NCI-H1436 treated with DMSO at 0.1 percent for 48 hours (cell line): ENCODE results near the gene RIN3.

ENCODE experiments used
- DNase-seq: peaks from one replicate; lab custom pipeline; 2025; lab: John Stamatoyannopoulos, UW

Gene RIN3

DNA sequence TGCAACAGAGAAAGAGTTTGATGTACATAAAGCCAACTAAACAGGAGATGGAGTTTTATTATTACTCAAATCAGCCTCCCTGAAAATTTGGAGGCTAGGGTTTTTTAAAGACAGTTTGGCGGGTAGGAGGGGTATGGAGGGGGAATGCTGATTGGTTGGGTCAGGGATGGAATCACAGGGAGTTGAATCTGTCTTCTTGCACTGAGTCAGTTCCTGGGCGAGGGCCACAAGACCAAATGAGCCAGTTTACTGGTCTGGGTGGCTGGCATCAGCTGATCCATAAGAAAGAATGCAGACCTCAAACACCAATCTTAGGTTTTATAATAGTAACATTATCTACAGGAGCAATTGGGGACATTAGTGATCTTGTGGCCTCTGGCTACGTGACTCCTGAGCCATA, 64.9 kb downstream of the RIN3 start:
- no peak for DNase-seq

GRCh38 chr14:92579244-92579936, 65.8 kb downstream of the RIN3 start:
- no peak for DNase-seq

DNA sequence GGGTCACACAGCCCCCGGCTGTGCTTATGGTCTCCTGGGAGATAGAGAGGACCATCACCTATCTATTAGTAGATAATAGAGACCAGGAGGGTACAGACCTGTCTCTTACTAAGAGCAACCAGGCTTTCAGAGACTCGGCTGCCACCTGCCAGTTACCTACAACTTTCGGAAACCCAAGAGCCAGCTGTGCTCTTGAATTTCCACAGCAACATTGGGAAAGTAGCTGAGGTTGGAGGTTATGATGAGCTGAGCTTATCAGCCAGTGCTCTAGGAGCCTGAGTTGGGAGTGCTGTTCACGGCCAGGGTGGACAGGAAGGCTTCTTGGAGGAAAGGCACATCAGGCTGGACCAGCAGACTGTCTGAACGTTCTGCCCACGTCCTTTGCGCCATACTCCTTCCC, 67.6 kb downstream of the RIN3 start:
- no peak for DNase-seq

- no peak for DNase-seq
Observed at GRCh38 chr14:92581966-92582566, 68.5 kb downstream of the RIN3 start.

DNA sequence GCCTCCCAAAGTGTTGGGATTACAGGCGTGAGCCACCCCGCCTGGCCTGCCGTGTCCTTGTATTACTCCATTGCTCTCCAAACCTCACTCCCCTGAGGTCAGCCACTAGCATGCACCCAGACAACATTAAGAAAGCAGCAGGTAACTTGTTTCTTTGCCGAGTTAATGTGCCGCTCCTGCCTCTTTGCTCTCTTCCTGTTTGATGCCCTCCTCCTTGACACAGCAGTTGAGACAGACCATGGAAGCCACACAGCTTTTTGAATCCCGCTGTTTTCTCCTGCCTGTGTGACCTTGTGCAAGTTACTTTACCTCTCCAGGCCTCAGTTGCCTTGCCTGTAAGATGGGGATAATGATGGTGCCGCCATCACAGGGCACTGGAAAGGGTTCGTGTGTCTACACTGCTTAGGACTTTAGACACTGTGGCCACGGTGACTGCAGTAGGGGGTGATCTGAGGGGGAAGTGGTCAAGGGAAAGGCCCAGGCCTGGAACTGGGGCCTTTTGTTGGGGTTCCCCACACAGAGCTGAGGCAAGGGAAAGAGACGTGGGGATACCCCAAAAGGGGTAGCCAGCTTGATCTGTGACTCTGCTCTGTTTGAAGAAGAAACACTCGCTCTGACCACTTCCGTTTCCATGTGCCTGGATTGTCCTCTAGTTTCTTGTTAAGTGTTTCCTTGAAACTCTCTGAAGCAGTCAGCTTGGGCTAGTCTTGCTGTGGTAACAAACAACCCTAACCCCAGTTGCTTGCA, 69.3 kb downstream of the RIN3 start:
- DNase-seq, result no peak

DNA sequence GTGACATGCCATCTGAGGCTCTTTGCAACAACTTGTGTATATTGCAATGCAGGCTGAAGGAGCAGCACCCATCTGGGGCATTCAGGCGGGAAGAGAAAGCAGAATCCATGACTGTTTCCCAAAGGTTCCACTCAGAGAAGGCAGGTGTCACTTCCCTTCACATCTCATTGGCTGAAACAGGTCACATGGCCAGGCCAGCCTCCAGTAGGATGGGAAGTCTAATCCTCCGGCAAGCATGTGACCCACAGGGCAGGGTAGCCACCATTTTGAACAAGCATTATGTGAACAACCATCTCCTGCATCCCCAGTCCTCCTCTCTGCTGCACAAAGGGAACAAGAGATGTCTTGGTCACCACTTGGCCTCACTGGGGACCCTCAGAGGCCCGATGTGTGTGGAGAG, 70.6 kb downstream of the RIN3 start:
- DNase-seq, result no peak

GRCh38 chr14:92584816-92585215, 71.2 kb downstream of the RIN3 start:
- no peak for DNase-seq

DNA sequence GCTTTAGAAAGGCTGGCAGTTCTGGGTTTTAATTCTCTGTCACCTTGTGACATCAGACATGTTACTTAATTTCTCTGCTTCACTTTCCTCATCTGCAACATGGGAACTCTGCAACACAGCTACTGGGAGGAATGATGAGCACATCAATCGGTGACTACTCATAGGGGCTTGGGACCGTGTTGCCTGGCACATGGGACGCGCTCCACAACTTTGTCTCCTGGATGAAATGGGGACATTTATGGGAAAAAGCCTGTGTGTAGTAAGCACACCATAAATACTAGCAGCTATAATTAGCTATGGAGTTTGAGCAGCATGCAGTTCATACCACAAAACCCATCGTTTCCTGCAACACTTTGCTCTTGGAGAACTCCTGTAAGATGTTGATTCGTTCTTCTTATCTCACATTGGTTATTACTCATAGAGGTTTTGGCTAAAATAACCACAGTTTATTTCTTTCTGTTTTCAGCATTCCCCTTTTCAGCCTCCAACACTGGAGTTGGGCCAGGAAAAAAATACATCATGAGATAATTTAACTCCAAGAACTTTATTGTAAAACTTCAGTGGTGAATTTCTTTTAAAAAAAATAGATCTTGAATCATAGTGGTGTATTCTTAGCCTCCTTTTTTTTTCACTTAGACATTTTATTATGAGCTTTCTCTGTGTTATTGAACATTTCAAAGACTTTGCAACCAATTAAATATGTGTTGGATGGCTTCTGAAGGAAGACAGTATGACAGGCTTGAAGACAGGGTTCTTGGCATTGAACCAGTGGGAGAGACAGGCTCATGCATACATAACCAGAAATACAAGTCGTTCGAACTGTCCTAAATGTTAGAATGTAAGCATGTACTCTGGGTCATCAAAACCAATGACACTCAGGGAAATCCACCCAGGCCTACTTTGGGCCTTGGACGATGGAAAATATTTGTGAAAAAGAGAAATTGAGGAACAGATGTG, 72.7 kb downstream of the RIN3 start:
- DNase-seq, result no peak

- no peak for DNase-seq
Observed at GRCh38 chr14:92586963-92587699, 73.5 kb downstream of the RIN3 start.

GRCh38 chr14:92587700-92588085, 74.1 kb downstream of the RIN3 start:
- no peak for DNase-seq

GRCh38 chr14:92589213-92589852, 75.8 kb downstream of the RIN3 start:
- no peak for DNase-seq

- DNase-seq, result no peak
Observed at GRCh38 chr14:92590176-92590575, 76.6 kb downstream of the RIN3 start.

GRCh38 chr14:92590941-92591340, 77.4 kb downstream of the RIN3 start:
- no peak for DNase-seq

DNA sequence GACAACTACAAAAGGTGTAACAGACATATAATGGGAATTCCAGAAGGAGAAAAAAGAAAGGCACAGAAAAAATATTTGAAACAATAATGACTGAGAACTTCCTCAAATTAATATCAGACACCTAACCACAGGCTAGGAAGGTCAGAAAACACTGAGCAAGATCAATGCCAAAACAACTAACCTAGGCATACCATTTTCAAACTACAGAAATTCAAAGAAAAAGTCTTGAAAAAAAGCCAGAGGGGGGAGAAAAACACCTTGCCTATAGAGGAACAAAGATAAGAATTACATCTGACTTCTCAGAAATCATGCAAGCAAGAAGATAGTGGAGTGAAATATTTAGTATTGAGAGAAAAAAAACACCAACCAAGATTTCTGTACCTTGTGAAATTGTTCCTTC, 77.8 kb downstream of the RIN3 start:
- DNase-seq, result no peak

DNA sequence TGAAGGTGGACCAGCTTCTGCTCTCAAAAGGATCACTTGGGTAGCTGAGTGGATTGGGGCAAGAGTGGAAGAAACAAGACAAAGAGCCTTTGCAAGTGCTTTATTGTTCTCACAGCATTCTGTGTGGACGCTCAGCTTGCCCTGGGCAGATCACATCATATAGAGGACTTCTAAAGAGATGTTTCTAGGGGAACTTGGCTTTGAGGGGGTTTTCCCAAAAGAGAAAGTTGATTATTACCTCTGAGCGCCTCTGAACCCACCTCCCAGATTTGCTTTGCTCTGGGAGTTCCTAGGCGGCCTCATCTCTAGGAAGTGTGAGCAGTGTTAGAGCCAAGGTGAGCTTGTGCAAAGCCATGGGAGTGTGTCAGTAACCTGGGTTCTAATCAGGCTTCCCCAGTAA, 81.7 kb downstream of the RIN3 start:
- DNase-seq, result no peak

DNA sequence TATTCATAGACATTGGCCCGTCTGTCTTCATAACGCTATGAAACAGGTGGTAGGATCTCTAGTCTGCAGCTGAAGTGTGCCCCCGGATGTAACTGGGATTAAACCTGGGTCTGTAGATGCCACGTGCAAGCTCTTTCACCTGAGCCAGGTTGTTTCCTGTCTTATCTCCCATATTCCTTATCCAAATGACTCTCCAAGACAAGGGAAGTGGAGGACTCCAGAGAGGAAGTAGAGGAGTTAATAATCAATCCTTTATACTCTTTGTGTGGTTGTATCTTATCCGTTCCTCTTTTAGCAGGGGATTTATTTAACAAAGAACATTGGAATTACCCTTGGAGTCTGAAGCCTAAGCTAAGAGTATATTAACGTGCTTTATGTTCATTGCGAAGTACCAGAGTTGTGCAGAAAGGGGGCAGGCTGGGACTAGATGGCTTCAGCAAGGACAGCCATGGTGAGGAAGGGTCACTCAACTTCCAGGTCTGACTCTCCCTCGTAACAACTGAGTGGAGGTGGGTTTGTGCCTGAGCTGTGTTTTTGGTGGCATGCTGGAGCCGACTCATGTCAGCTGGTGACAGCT, 82.8 kb downstream of the RIN3 start:
- no peak for DNase-seq

GRCh38 chr14:92597906-92598905, 84.6 kb downstream of the RIN3 start:
- DNase-seq, result no peak

- DNase-seq, result no peak
Observed at GRCh38 chr14:92599811-92600210, 86.2 kb downstream of the RIN3 start.

DNA sequence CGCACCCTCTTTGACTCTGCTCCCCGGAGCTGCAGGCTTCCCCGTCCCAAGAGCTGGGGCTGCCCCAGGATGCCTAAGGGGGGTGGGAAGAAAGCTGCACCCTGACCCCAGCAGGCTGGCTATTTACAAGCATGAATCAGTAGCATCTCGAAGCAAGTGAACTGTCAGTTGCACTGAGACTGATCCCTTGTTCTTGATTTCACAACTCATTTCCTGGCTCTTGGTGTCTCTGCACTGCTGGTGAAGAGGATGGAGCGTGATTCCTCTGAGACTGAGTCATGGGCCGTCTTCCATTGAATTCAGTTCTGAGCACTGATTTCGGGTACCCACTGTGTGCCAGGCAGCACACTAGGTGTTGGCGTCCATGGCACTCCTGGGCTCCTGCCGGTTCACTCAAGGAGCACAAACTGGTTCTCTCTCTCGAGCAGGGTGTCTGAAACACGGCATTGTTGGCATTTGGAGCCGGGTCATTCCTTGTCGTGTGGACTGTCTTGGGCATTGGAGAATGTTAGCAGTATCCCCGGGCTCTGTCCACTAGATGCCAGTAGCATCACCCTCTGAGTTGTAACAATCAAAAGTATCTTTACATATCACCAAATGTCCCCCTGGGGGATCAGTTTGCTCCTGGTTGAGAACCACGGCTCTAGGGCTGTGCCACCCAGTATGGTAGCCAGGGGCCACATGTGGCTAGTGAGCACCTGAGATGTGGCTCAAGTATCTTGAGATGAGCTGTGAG, 86.9 kb downstream of the RIN3 start:
- DNase-seq, result no peak
